WTC11 (cell line): ENCODE results near the gene OR4X1. TPM values are rescaled to one million over a fixed set of nuclear protein-coding genes. Genes with fewer than 3 reads are reported as not detected.
"Not testable (repeated sequence)": the region's sequence is repeated elsewhere in the genome, so short reads cannot be mapped to it uniquely, and the experiment has no call there.

Source experiments
- ATAC-seq: fragments of 200-7000 bp; cut with Tn5 transposase; 2 replicates; pipeline ENCODE4 v1.10.0; 2021; ENCODE audit warnings: mild to moderate bottlenecking, moderate library complexity
- CTCF ChIA-PET: fragments of 300-600 bp; sonication (Branson Sonifier 250); formaldehyde crosslinking; loops from one replicate; lab custom pipeline; 2021; ENCODE audit warnings: antibody characterized with exemption; lab: Charles Lee
- POLR2A ChIA-PET: fragments of 350-600 bp; sonication (Branson Sonifier 250); formaldehyde crosslinking; loops from one replicate; lab custom pipeline; 2021; ENCODE audit warnings: antibody characterized with exemption; lab: Charles Lee
- DNase-seq: peaks from one replicate; pipeline ENCODE4 v3.0.0; 2021; ENCODE audit warnings: low spot score
- H3K27ac Mint-ChIP-seq: 2 replicates; pipeline ENCODE4 v1.8.0; 2021; ENCODE audit warnings: mixed read lengths
- H3K27me3 Mint-ChIP-seq: 2 replicates; pipeline ENCODE4 v1.8.0; 2021; ENCODE audit warnings: low read depth, mild to moderate bottlenecking, moderate library complexity, mixed read lengths
- H3K36me3 Mint-ChIP-seq: 2 replicates; pipeline ENCODE4 v1.8.0; 2021; ENCODE audit warnings: mixed read lengths
- H3K4me1 Mint-ChIP-seq: 2 replicates; pipeline ENCODE4 v1.8.0; 2022; ENCODE audit warnings: mixed read lengths
- H3K4me3 Mint-ChIP-seq: 2 replicates; pipeline ENCODE4 v1.8.0; 2021; ENCODE audit warnings: mild to moderate bottlenecking, moderate library complexity, mixed read lengths
- H3K9me3 Mint-ChIP-seq: 2 replicates; pipeline ENCODE4 v1.8.0; 2021; ENCODE audit warnings: mixed read lengths
- CREM ChIP-seq: sonication (generic); formaldehyde crosslinking; IDR thresholded peaks from 2 replicates; pipeline ENCODE4 v1.8.1; 2022; ENCODE audit warnings: mild to moderate bottlenecking, missing genetic modification reagents, moderate library complexity
- EMX1 ChIP-seq: fragments of 250-450 bp; sonication (Bioruptor Pico); IDR thresholded peaks from 2 replicates; pipeline ENCODE4 v1.8.0; 2021; ENCODE audit warnings: mild to moderate bottlenecking
- ETV6 ChIP-seq: sonication (generic); formaldehyde crosslinking; IDR thresholded peaks from 2 replicates; pipeline ENCODE4 v1.8.1; 2022; ENCODE audit warnings: mild to moderate bottlenecking, missing genetic modification reagents
- FOXJ3 ChIP-seq: sonication (generic); formaldehyde crosslinking; IDR thresholded peaks from 2 replicates; pipeline ENCODE4 v1.9.0; 2021; ENCODE audit warnings: missing genetic modification reagents, mild to moderate bottlenecking, borderline replicate concordance
- NFATC4 ChIP-seq: fragments of 250-450 bp; sonication (Bioruptor Pico); IDR thresholded peaks from 2 replicates; pipeline ENCODE4 v1.9.0; 2021; ENCODE audit warnings: mild to moderate bottlenecking
- NR2C2 ChIP-seq: sonication (generic); formaldehyde crosslinking; IDR thresholded peaks from 2 replicates; pipeline ENCODE4 v1.8.0; 2022; ENCODE audit warnings: mild to moderate bottlenecking, missing genetic modification reagents
- NR3C1 ChIP-seq: sonication (generic); formaldehyde crosslinking; conservative IDR thresholded peaks from 2 replicates; pipeline ENCODE4 v1.8.1; 2023; ENCODE audit warnings: low read depth, mild to moderate bottlenecking, missing genetic modification reagents
- RORB ChIP-seq: fragments of 250-450 bp; sonication (Bioruptor Pico); IDR thresholded peaks from 2 replicates; pipeline ENCODE4 v1.9.0; 2021; ENCODE audit warnings: mild to moderate bottlenecking
- TEAD1 ChIP-seq: sonication (generic); formaldehyde crosslinking; IDR thresholded peaks from 2 replicates; pipeline ENCODE4 v1.8.0; 2022; ENCODE audit warnings: mild to moderate bottlenecking, missing genetic modification reagents
- TEAD4 ChIP-seq: sonication (generic); formaldehyde crosslinking; IDR thresholded peaks from 2 replicates; pipeline ENCODE4 v1.8.0; 2022; ENCODE audit warnings: mild to moderate bottlenecking, missing genetic modification reagents
- TP53 ChIP-seq: sonication (generic); formaldehyde crosslinking; IDR thresholded peaks from 2 replicates; pipeline ENCODE4 v1.8.1; 2023; ENCODE audit warnings: mild to moderate bottlenecking, missing genetic modification reagents
- ZNF232 ChIP-seq: sonication (generic); formaldehyde crosslinking; IDR thresholded peaks from 2 replicates; pipeline ENCODE4 v1.8.0; 2022; ENCODE audit warnings: mild to moderate bottlenecking, missing genetic modification reagents
- ZNF317 ChIP-seq: sonication (generic); formaldehyde crosslinking; IDR thresholded peaks from 2 replicates; pipeline ENCODE4 v1.8.1; 2023; ENCODE audit warnings: low read depth, mild to moderate bottlenecking, moderate library complexity, missing genetic modification reagents, borderline replicate concordance
- total RNA-seq: library from RNA; stranded (reverse); gene quantifications from 3 replicates; pipeline ENCODE4 v1.2.3, GENCODE V29; 2021
- TF ChIP-seq, protein P1 (sequence below): sonication (generic); formaldehyde crosslinking; IDR thresholded peaks from 2 replicates; pipeline ENCODE4 v1.8.1; 2023; ENCODE audit warnings: mild to moderate bottlenecking, missing genetic modification reagents, borderline replicate concordance
- TF ChIP-seq, protein P2 (sequence below): sonication (generic); formaldehyde crosslinking; conservative IDR thresholded peaks from 2 replicates; pipeline ENCODE4 v1.8.1; 2022; ENCODE audit warnings: mild to moderate bottlenecking, missing genetic modification reagents
- TF ChIP-seq, protein P3 (sequence below): sonication (generic); formaldehyde crosslinking; IDR thresholded peaks from 2 replicates; pipeline ENCODE4 v1.8.1; 2023; ENCODE audit warnings: mild to moderate bottlenecking, missing genetic modification reagents, moderate library complexity
- TF ChIP-seq, protein P4 (sequence below): sonication (generic); formaldehyde crosslinking; IDR thresholded peaks from 2 replicates; pipeline ENCODE4 v1.8.1; 2023; ENCODE audit warnings: mild to moderate bottlenecking, missing genetic modification reagents

The OR4X1 gene
- total RNA-seq, 1 experiment from 2014 or later, result not detected

GRCh38 chr11:48216510-48216909, 47.2 kb upstream of the OR4X1 start, which contains the start of gene OR4B1 (continued):
- no peak for TF ChIP-seq ZNF232 (CRISPR knock-in tag)
- TF ChIP-seq TEAD4 (CRISPR knock-in tag), result no peak
- no peak for TF ChIP-seq NR2C2
- TF ChIP-seq FOXJ3, result no peak

GRCh38 chr11:48228761-48229160, 34.9 kb upstream of the OR4X1 start:
- peaks cover 69% of the 10 kb centered on the region for H3K9me3 Mint-ChIP-seq
- no peaks in the 10 kb centered on the region for H3K4me1 Mint-ChIP-seq
- TF ChIP-seq ETV6 (CRISPR knock-in tag) (no peak), NFATC4 (CRISPR knock-in tag) (no peak), TP53 (no peak), RORB (no peak), CREM (no peak), EMX1 (CRISPR knock-in tag) (no peak), NR3C1 (CRISPR knock-in tag) (no peak), ZNF317 (CRISPR knock-in tag) (no peak), TEAD1 (CRISPR knock-in tag) (no peak)
- TF ChIP-seq, protein P1, sequence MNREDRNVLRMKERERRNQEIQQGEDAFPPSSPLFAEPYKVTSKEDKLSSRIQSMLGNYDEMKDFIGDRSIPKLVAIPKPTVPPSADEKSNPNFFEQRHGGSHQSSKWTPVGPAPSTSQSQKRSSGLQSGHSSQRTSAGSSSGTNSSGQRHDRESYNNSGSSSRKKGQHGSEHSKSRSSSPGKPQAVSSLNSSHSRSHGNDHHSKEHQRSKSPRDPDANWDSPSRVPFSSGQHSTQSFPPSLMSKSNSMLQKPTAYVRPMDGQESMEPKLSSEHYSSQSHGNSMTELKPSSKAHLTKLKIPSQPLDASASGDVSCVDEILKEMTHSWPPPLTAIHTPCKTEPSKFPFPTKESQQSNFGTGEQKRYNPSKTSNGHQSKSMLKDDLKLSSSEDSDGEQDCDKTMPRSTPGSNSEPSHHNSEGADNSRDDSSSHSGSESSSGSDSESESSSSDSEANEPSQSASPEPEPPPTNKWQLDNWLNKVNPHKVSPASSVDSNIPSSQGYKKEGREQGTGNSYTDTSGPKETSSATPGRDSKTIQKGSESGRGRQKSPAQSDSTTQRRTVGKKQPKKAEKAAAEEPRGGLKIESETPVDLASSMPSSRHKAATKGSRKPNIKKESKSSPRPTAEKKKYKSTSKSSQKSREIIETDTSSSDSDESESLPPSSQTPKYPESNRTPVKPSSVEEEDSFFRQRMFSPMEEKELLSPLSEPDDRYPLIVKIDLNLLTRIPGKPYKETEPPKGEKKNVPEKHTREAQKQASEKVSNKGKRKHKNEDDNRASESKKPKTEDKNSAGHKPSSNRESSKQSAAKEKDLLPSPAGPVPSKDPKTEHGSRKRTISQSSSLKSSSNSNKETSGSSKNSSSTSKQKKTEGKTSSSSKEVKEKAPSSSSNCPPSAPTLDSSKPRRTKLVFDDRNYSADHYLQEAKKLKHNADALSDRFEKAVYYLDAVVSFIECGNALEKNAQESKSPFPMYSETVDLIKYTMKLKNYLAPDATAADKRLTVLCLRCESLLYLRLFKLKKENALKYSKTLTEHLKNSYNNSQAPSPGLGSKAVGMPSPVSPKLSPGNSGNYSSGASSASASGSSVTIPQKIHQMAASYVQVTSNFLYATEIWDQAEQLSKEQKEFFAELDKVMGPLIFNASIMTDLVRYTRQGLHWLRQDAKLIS (CRISPR knock-in tag), result no peak
- TF ChIP-seq, protein P2, sequence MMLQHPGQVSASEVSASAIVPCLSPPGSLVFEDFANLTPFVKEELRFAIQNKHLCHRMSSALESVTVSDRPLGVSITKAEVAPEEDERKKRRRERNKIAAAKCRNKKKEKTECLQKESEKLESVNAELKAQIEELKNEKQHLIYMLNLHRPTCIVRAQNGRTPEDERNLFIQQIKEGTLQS (CRISPR knock-in tag), result no peak
- TF ChIP-seq, protein P3, sequence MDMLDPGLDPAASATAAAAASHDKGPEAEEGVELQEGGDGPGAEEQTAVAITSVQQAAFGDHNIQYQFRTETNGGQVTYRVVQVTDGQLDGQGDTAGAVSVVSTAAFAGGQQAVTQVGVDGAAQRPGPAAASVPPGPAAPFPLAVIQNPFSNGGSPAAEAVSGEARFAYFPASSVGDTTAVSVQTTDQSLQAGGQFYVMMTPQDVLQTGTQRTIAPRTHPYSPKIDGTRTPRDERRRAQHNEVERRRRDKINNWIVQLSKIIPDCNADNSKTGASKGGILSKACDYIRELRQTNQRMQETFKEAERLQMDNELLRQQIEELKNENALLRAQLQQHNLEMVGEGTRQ (CRISPR knock-in tag), result no peak
- TF ChIP-seq, protein P4, sequence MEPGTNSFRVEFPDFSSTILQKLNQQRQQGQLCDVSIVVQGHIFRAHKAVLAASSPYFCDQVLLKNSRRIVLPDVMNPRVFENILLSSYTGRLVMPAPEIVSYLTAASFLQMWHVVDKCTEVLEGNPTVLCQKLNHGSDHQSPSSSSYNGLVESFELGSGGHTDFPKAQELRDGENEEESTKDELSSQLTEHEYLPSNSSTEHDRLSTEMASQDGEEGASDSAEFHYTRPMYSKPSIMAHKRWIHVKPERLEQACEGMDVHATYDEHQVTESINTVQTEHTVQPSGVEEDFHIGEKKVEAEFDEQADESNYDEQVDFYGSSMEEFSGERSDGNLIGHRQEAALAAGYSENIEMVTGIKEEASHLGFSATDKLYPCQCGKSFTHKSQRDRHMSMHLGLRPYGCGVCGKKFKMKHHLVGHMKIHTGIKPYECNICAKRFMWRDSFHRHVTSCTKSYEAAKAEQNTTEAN, result no peak
- no peak overlapping the region for H3K4me3 Mint-ChIP-seq
- ChIA-PET CTCF (no interaction called here), POLR2A (no interaction called here)
- H3K27ac Mint-ChIP-seq, result no peak overlapping the region
- ATAC-seq (no peak), DNase-seq (no peak)
- peaks cover 50% of the 10 kb centered on the region for H3K36me3 Mint-ChIP-seq
- H3K27me3 Mint-ChIP-seq, result peaks cover 2% of the 10 kb centered on the region

DNA sequence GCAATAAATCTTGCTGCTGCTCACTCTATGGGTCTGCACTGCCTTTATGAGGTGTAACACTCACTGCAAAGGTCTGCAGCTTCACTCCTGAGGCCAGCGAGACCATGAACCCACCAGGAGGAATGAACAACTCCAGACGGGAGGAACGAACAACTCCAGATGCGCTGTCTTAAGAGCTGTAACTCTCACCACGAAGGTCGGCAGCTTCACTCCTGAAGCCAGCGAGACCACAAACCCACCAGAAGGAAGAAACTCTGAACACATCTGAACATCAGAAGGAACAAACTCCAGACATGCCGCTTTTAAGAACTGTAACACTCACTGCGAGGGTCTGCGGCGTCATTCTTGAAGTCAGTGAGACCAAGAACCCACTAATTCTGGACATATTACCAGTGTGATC, 33.6 kb upstream of the OR4X1 start:
- Mint-ChIP-seq H3K9me3 (peaks cover 70% of the 10 kb centered on the region), H3K36me3 (peaks cover 47% of the 10 kb centered on the region)
- CTCF ChIA-PET, ATAC-seq, H3K4me1 Mint-ChIP-seq, H3K27ac Mint-ChIP-seq, DNase-seq, H3K27me3 Mint-ChIP-seq, H3K4me3 Mint-ChIP-seq, POLR2A ChIA-PET: not testable (repeated sequence)

- no peak for DNase-seq
- peaks cover 91% of the 10 kb centered on the region for H3K9me3 Mint-ChIP-seq
- ATAC-seq, result no peak
- no peak overlapping the region for H3K27ac Mint-ChIP-seq
- ChIA-PET CTCF (no interaction called here), POLR2A (no interaction called here)
- no peak overlapping the region for H3K4me3 Mint-ChIP-seq
- H3K27me3 Mint-ChIP-seq, result peaks cover 14% of the 10 kb centered on the region
- no peak for TF ChIP-seq NR2C2
- TF ChIP-seq, all 79 proteins: peak for 0
- Mint-ChIP-seq H3K4me1 (no peaks in the 10 kb centered on the region), H3K36me3 (peaks cover 71% of the 10 kb centered on the region)
Observed at GRCh38 chr11:48237727-48238126, 25.9 kb upstream of the OR4X1 start.
